Heart left ventricle (tissue), 16 donors: ENCODE data around the gene LANCL2. TPM values are rescaled to one million over a fixed set of nuclear protein-coding genes. Genes with fewer than 3 reads are reported as not detected.

Experiments used
- ATAC-seq, 4 donors: fragments of 200-7000 bp; cut with Tn5 transposase; one replicate each; pipeline ENCODE4 v1.9.1; 2020 to 2022; ENCODE audit warnings: moderate library complexity in 4 of 4, mild to moderate bottlenecking in 3 of 4, moderate number of reproducible peaks in 1 of 4
- DNase-seq, 5 donors: peaks; one replicate each; pipeline ENCODE4 v3.0.0-alpha.2; 2020
- H3K27ac ChIP-seq, 12 donors: fragments of 200-600 bp; sonication (generic) in 4 of 12; one replicate each; pipeline versions ENCODE4 v1.5.0 to v1.8.0; 2016 to 2022; ENCODE audit warnings: mild to moderate bottlenecking in 2 of 12
- H3K27me3 ChIP-seq, 9 donors: fragments of 200-600 bp; sonication (generic) in 2 of 9; one replicate each; pipeline versions ENCODE4 v1.5.1 to v1.8.0; 2016 to 2022; ENCODE audit warnings: mild to moderate bottlenecking in 3 of 9
- H3K36me3 ChIP-seq, 9 donors: fragments of 200-600 bp; sonication (generic) in 2 of 9; one replicate each; pipeline versions ENCODE4 v1.5.0 to v1.8.0; 2018 to 2022; ENCODE audit warnings: mild to moderate bottlenecking in 2 of 9
- H3K4me1 ChIP-seq, 12 donors: fragments of 200-600 bp; sonication (generic) in 4 of 12; one replicate each; pipeline versions ENCODE4 v1.5.0 to v1.8.0; 2016 to 2022; ENCODE audit warnings: mild to moderate bottlenecking in 3 of 12
- H3K4me3 ChIP-seq, 12 donors: fragments of 200-600 bp; sonication (generic) in 4 of 12; one replicate each; pipeline versions ENCODE4 v1.5.0 to v1.8.0; 2017 to 2022; ENCODE audit warnings: mild to moderate bottlenecking in 9 of 12, moderate library complexity in 4 of 12
- H3K9me3 ChIP-seq, 12 donors: fragments of 200-600 bp; sonication (generic) in 4 of 12; one replicate each; pipeline versions ENCODE4 v1.5.0 to v1.8.0; 2016 to 2022; ENCODE audit warnings: mild to moderate bottlenecking in 1 of 12
- CTCF ChIP-seq, 12 donors: fragments of 200-600 bp; sonication (generic) in 4 of 12; IDR thresholded peaks; one replicate each; pipeline versions ENCODE4 v1.5.0 to v1.8.0; 2018 to 2022; ENCODE audit warnings: antibody characterized with exemption in 12 of 12, mild to moderate bottlenecking in 5 of 12
- POLR2A ChIP-seq, 2 donors: fragments of 450-650 bp; IDR thresholded peaks; one replicate each; pipeline ENCODE4 v1.6.1; 2017; ENCODE audit warnings: antibody characterized with exemption in 2 of 2, mild to moderate bottlenecking in 2 of 2, moderate library complexity in 2 of 2
- WGBS, 4 donors: extraction: QIAGEN DNeasy Blood & Tissue Kit in 2 of 4; methylation state at CpG; one replicate each; pipeline versions ENCODE4 v1.1.5 to v1.1.7; 2013 to 2018; 5-methylcytosine and 5-hydroxymethylcytosine counted together
- intact Hi-C, 10 donors: fragments of 100-400 bp; cut with DNase I; formaldehyde crosslinking; loops; one replicate each; pipeline versions ENCODE4 v1.11.1 to v1.14.2; 2022
- polyA plus RNA-seq, 2 donors: library from polyadenylated mRNA; stranded (reverse); fragments of 200-250 nt; gene quantifications; one replicate each; pipeline ENCODE4 v1.2.3, GENCODE V29; 2013
- total RNA-seq, 9 donors: library from RNA; depleted of rRNA in 2 of 9; stranded (reverse); fragments of >200 nt in 2 of 9; fragmentation: NEBNext Ultra II Directional in 3 of 9; extraction: Animal tissue kit (Norgen Biotek cat#: 25700) in 3 of 9; gene quantifications; one replicate each; pipeline versions ENCODE4 v1.1.0 to v1.2.4, GENCODE V29; 2016 to 2023
- donor health status: ischemic (EF 13 %, LVEDD 7.1; RV severe dilation, severe dysfunction).
- donor health status: healthy with polysubstance abuse.
- donor health status: DM: no; HTN: yes; CAD: no.
- donor health status: DM: no; HTN: no; CAD: no.
- donor health status: ischemic (EF 25% LVEDD 6.9; RV normal size, moderate dysfunction).
- donor health status: ischemic (EF 25% LVEDD 5.7; RV mildly dilated, moderate dysfunction).
- donor health status: healthy.
- donor health status: DM: yes; HTN: yes; CAD: no.
- donor health status: ischemic (EF 35%, LVEDD 5.7; RV mildly dilated, moderate dysfunction).
- donor health status: nonischemic (EF 11% LVEDD 7.7; RV severe dilation, severe dysfunction).
- donor health status: DM: yes; HTN: yes; CAD: no.
- donor health status: PGD.
- donor health status: ischemic (EF 29% LVEDD 5.4; RV normal size, mild dysfunction).
- donor health status: nonischemic (EF 23%, LVEDD 6.1; RV moderate dilation, normal function).

Gene LANCL2
- total and polyA plus RNA-seq, 11 donors: 2.6 to 10.3 (median 8.0) TPM

DNA sequence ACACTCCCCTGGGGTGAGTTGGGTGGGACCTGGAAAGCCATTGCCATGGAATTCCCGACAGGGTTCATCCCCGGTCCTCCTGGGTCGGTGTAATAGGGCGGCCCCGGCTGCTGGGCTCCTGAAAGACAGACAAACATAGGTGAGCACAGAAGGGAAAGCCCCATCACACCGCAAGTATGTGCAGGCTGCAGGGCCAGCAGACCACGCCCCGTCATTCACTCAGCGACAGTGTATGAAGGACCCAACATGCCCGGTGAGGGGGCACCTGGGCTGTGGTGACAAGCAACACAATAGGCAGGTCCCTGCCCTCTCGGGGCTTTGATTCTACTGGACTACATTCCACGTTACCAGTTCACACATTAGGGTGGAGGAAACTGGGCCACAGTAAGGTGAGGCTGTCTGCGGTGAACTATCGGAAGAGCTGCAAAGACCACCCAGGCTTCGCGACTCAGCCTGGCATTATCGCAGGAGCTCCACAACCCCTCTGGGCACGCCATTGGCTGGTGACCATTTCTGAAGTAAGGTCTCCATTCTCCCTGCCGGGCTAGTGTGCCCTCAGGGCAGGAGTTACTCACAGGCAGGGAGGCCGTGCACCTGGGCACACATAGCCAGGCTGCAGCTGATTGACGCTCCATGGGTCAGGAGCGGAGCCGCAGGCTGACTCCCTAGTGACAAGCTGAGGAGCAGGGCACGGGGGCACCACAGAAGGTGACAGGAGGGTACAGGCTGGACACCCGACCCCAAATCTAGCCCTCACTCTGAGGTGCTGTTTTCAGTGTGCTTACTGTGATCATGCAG lies 108.0 kb downstream of the LANCL2 start:
- no peak for ATAC-seq
- peaks cover 0 to 26% (median 6%) of the 10 kb centered on the region in 12 donors for H3K4me1 ChIP-seq
- DNase-seq: no peak
- H3K36me3 ChIP-seq: peaks cover 0 to 36% (median 0%) of the 10 kb centered on the region in 9 donors
- intact Hi-C loops: no loop called here
- TF ChIP-seq POLR2A (IDR thresholded peaks at IDR 0.05): no peak
- no peak for TF ChIP-seq CTCF (IDR thresholded peaks at IDR 0.05)
- H3K4me3 ChIP-seq: no peak overlapping the region
- no peak overlapping the region for H3K27ac ChIP-seq
- no peaks in the 10 kb centered on the region for H3K9me3 ChIP-seq
- WGBS, 4 donors: 89 to 98% (median 92%) methylated on average over 19 to 25 of the region's 25 CpGs
- no peaks in the 10 kb centered on the region for H3K27me3 ChIP-seq

- DNase-seq (no peak), ATAC-seq (no peak)
- H3K4me3 ChIP-seq: no peak overlapping the region
- H3K36me3 ChIP-seq: peaks cover 0 to 31% (median 0%) of the 10 kb centered on the region in 9 donors
- no peaks in the 10 kb centered on the region for H3K9me3 ChIP-seq
- 92 to 98% (median 97%) methylated on average over 10 of the region's 10 CpGs for WGBS, 4 donors
- H3K27me3 ChIP-seq: no peaks in the 10 kb centered on the region
- H3K27ac ChIP-seq: no peak overlapping the region
- no peak for TF ChIP-seq POLR2A (IDR thresholded peaks at IDR 0.05)
- TF ChIP-seq CTCF (IDR thresholded peaks at IDR 0.05): no peak
- peaks cover 0 to 27% (median 6%) of the 10 kb centered on the region in 12 donors for H3K4me1 ChIP-seq
- intact Hi-C loops: no loop called here
These were observed 108.8 kb downstream of the LANCL2 start for GRCh38 chr7:55473932-55474331.

DNA sequence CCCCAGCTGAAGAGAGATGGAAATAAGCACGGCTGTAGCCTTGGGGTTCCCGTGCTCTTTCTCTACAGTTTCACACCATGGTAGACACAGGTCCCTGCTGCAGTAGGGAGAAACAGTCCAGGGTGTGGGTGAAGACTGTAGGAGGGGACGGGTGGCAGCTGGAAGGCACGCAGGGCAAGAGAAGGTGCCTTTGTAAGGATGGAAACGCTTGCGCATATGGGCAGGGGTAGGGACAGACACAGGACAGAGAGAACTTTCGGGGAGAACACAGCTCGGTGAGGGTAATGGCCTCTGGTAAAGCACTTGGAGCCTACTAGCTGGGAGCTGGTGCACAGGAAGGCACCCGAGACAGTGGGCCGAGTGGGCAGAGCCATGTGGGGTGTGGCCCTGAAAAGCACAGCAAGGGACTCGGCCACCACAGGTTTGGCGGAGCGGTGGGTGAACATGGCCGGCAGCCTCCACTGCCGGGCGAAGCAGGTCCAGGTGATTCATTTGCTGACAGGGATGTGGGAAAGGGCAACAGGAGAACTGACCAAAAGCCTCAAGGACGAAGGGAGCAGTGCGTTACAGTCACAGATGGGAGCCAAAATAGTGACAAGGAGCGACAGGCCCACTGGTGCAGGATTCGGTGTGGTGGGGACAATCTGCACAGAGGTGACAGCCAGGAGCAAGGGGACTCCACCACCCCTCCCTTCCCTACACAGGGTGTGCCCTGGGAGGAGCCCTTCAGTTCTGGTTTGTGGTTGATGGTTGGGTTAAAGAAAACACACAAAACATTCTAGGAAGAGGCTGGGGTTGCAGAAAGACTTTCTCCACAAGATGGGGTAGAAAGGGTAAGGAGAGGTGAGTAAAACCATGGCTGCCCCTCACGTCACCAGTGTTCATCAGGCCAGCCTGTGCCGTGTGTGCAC lies 110.1 kb downstream of the LANCL2 start:
- ATAC-seq (no peak), DNase-seq (no peak)
- intact Hi-C loops: no loop called here
- 91 to 96% (median 94%) methylated on average over 22 of the region's 22 CpGs for WGBS, 4 donors
- H3K4me1 ChIP-seq: peaks cover 0 to 23% (median under 1%) of the 10 kb centered on the region in 12 donors
- no peak overlapping the region for H3K27ac ChIP-seq
- H3K27me3 ChIP-seq: no peaks in the 10 kb centered on the region
- H3K4me3 ChIP-seq: no peak overlapping the region
- H3K9me3 ChIP-seq: no peaks in the 10 kb centered on the region
- peaks cover 0 to 20% (median 0%) of the 10 kb centered on the region in 9 donors for H3K36me3 ChIP-seq
- TF ChIP-seq POLR2A (IDR thresholded peaks at IDR 0.05): no peak
- no peak for TF ChIP-seq CTCF (IDR thresholded peaks at IDR 0.05)
